ENCODE results near the gene EXOC3. TPM values are rescaled to one million over a fixed set of nuclear protein-coding genes. Genes with fewer than 3 reads are reported as not detected.

Gene EXOC3
- total RNA-seq, 1 donor from 2014 or later: 67.8 TPM

Other genes with a start within 250 kb of the EXOC3 start
- 7.8 and 7.9 TPM in 2 replicates for gene CCDC127, start 225.0 kb upstream of the EXOC3 start, total RNA-seq
- gene SDHA, start 224.9 kb upstream of the EXOC3 start, total RNA-seq: 142 and 184 TPM in 2 replicates
- gene PDCD6, start 171.5 kb upstream of the EXOC3 start, total RNA-seq: 101 and 134 TPM in 2 replicates
- gene AHRR, start 121.5 kb upstream of the EXOC3 start, total RNA-seq: 74.8 and 106 TPM in 2 replicates
- gene SLC9A3, start 81.3 kb downstream of the EXOC3 start, total RNA-seq: 5.4 and 6.8 TPM in 2 replicates
- gene CEP72, start 169.2 kb downstream of the EXOC3 start, total RNA-seq: 2.3 and 2.6 TPM in 2 replicates

Data from myocyte (in vitro differentiated cells).